Kidney (tissue), 14 donors: ENCODE data around the gene CPNE7. TPM values are rescaled to one million over a fixed set of nuclear protein-coding genes. Genes with fewer than 3 reads are reported as not detected.

Experiments used
- DNase-seq, 5 donors: peaks; one replicate each; pipeline ENCODE4 v3.0.0-alpha.2; 2013 to 2020
- FAIRE-seq: peaks from 2 replicates; lab custom pipeline; 2012; peaks lifted over from hg19 to GRCh38; lab: Jason Lieb, UNC
- H3K27ac ChIP-seq, 2 donors: one replicate each; pipeline ENCODE4 v1.7.0; 2013; ENCODE audit warnings: low read depth in 2 of 2, low read length in 2 of 2, inconsistent platforms in 1 of 2
- H3K27me3 ChIP-seq: one replicate; pipeline ENCODE4 v1.7.1; 2013; ENCODE audit warnings: low read length, inconsistent platforms; ENCODE audit not compliant: control insufficient read depth, insufficient read depth
- H3K36me3 ChIP-seq, 3 donors: one replicate each; pipeline versions ENCODE4 v1.7.0 to v1.7.1; 2013; ENCODE audit warnings: low read length in 3 of 3, control low read depth in 1 of 3, inconsistent platforms in 1 of 3; ENCODE audit not compliant: insufficient read depth in 3 of 3, control insufficient read depth in 2 of 3
- H3K4me1 ChIP-seq, 3 donors: one replicate each; pipeline versions ENCODE4 v1.7.0 to v1.7.1; 2013; ENCODE audit warnings: low read length in 3 of 3, inconsistent platforms in 1 of 3, low read depth in 1 of 3; ENCODE audit not compliant: control insufficient read depth in 2 of 3, insufficient read depth in 2 of 3
- H3K4me3 ChIP-seq, 3 donors: one replicate each; pipeline versions ENCODE4 v1.7.0 to v1.8.1; 2013; ENCODE audit warnings: low read length in 3 of 3, control low read depth in 1 of 3, inconsistent platforms in 1 of 3
- H3K9ac ChIP-seq, 3 donors: one replicate each; pipeline versions ENCODE4 v1.7.0 to v1.7.1; 2013; ENCODE audit warnings: low read length in 3 of 3, control low read depth in 1 of 3, inconsistent platforms in 1 of 3
- H3K9me3 ChIP-seq, 3 donors: one replicate each; pipeline versions ENCODE4 v1.7.0 to v1.7.1; 2013; ENCODE audit warnings: low read length in 3 of 3, control low read depth in 1 of 3, inconsistent platforms in 1 of 3; ENCODE audit not compliant: control insufficient read depth in 2 of 3, insufficient read depth in 1 of 3
- CTCF ChIP-seq: IDR thresholded peaks from 3 replicates; pipeline ENCODE4 v1.5.1; 2012; ENCODE audit warnings: mild to moderate bottlenecking, moderate library complexity, borderline replicate concordance; ENCODE audit not compliant: insufficient read depth; ENCODE audit errors: extremely low read depth
- intact Hi-C: fragments of 100-400 bp; cut with DNase I; formaldehyde crosslinking; loops from one replicate; pipeline ENCODE4 v1.11.1; 2022
- polyA plus RNA-seq: library from polyadenylated mRNA; stranded (reverse); fragments of 350-450 nt; fragmentation: Illumina TruSeq; extraction: RNeasy Lipid Tissue Mini Kit (QIAGEN cat#74804); gene quantifications from one replicate; pipeline ENCODE4 v1.2.3, GENCODE V29; 2014; ENCODE audit warnings: low read depth, low replicate concordance; ENCODE audit not compliant: insufficient read depth
- total RNA-seq: library from RNA; stranded (reverse); fragmentation: NEBNext Ultra II Directional; extraction: Animal tissue kit (Norgen Biotek cat#: 25700); gene quantifications from one replicate; pipeline ENCODE4 v1.2.1, GENCODE V29; 2021
- donor health status: control.
- donor health status: control.
- donor health status: control.
- donor health status: control.
- donor health status: control.
- donor health status: DM: yes; HTN: yes; CAD: no.
- donor health status: Normal renal cell carcinoma (clear cell type).

The CPNE7 gene
- total and polyA plus RNA-seq, 2 donors from 2014 or later, result 1.5 to 13.7 TPM

GRCh38 chr16:89600956-89601355 lies 25.4 kb downstream of the CPNE7 start:
- no peak for DNase-seq
- Histone ChIP-seq H3K27me3 (no peaks in the 10 kb centered on the region), H3K9me3 (no peaks in the 10 kb centered on the region), H3K36me3 (no peaks in the 10 kb centered on the region), H3K4me3 (no peak overlapping the region), H3K4me1 (peaks cover 0 to 10% (median 6%) of the 10 kb centered on the region in 3 donors), H3K9ac (no peak overlapping the region), H3K27ac (no peak overlapping the region)
- no peak for TF ChIP-seq CTCF
- intact Hi-C loops, result no loop called here
- no peak for FAIRE-seq

- Histone ChIP-seq H3K27me3 (no peaks in the 10 kb centered on the region), H3K4me3 (no peak overlapping the region), H3K27ac (no peak overlapping the region), H3K9me3 (no peaks in the 10 kb centered on the region), H3K9ac (no peak overlapping the region), H3K4me1 (peaks cover 0 to 10% (median 6%) of the 10 kb centered on the region in 3 donors), H3K36me3 (no peaks in the 10 kb centered on the region)
- no peak for FAIRE-seq
- intact Hi-C loops, result no loop called here
- no peak for DNase-seq
- no peak for TF ChIP-seq CTCF
These were observed 26.3 kb downstream of the CPNE7 start for GRCh38 chr16:89601906-89602272.

GRCh38 chr16:89602273-89602951 lies 26.9 kb downstream of the CPNE7 start:
- no peaks in the 10 kb centered on the region for H3K27me3 ChIP-seq
- peak overlapping the region in 1 of 2 donors; percentile 3 for H3K27ac ChIP-seq
- peaks cover 0 to 10% (median 6%) of the 10 kb centered on the region in 3 donors for H3K4me1 ChIP-seq
- no peaks in the 10 kb centered on the region for H3K9me3 ChIP-seq
- intact Hi-C loops, result no loop called here
- H3K4me3 ChIP-seq, result no peak overlapping the region
- TF ChIP-seq CTCF, result no peak
- no peak for FAIRE-seq
- H3K36me3 ChIP-seq, result no peaks in the 10 kb centered on the region
- H3K9ac ChIP-seq, result no peak overlapping the region
- DNase-seq, result peak in 4 of 5 donors; percentile 97 to 99 (median 98)
